Measurements from ENCODE around the gene PINLYP. TPM values are rescaled to one million over a fixed set of nuclear protein-coding genes. Genes with fewer than 3 reads are reported as not detected.
"Not testable (repeated sequence)": the region's sequence is repeated elsewhere in the genome, so short reads cannot be mapped to it uniquely, and the experiment has no call there.

Gene PINLYP
- total RNA-seq, 4 donors from 2014 or later = 1.2 TPM; not detected in 3

GRCh38 chr19:43546581-43546980 is 29.0 kb upstream of the PINLYP start:
- no peak for ATAC-seq
- Histone ChIP-seq H3K27ac (no peak overlapping the region), H3K9me3 (no peaks in the 10 kb centered on the region), H3K4me3 (no peak overlapping the region), H3K4me1 (no peaks in the 10 kb centered on the region), H3K27me3 (no peaks in the 10 kb centered on the region), H3K36me3 (peaks cover 0 to 56% of the 10 kb centered on the region in 2 donors)
- DNase-seq = no peak
- no peak for TF ChIP-seq POLR2A (IDR thresholded peaks at IDR 0.05)
- TF ChIP-seq CTCF (IDR thresholded peaks at IDR 0.05 in 4 of 5, conservative IDR thresholded peaks at IDR 0.05 in 1 of 5) = no peak
- intact Hi-C loops (cut with DNase I; ENCODE audit: low total_unique reads) = no loop called here
- in situ Hi-C loops (cut with MboI; ENCODE audit: low sequenced_read_pairs in 4 of 4) = loop anchor here in 1 of 4 donors (25.0 kb wide), 1 partner anchor 116 kb away; the partner anchor contains the start of gene PLAUR

- intact Hi-C loops (cut with DNase I; ENCODE audit: low total_unique reads); H3K4me1 ChIP-seq; H3K27ac ChIP-seq; H3K27me3 ChIP-seq; H3K4me3 ChIP-seq; DNase-seq; H3K9me3 ChIP-seq; ATAC-seq: not testable (repeated sequence)
- in situ Hi-C loops (cut with MboI; ENCODE audit: low sequenced_read_pairs in 4 of 4) = loop anchor here in 1 of 4 donors (25.0 kb wide), 1 partner anchor 114 kb away; the partner anchor contains the start of gene PLAUR
- H3K36me3 ChIP-seq = peaks cover 0 to 56% of the 10 kb centered on the region in 2 donors
These were observed 27.7 kb upstream of the PINLYP start for GRCh38 chr19:43547926-43548325.

GRCh38 chr19:43548706-43549105 is 26.9 kb upstream of the PINLYP start:
- no peak for DNase-seq
- no peak for ATAC-seq
- in situ Hi-C loops (cut with MboI; ENCODE audit: low sequenced_read_pairs in 4 of 4) = loop anchor here in 1 of 4 donors (25.0 kb wide), 1 partner anchor 114 kb away; the partner anchor contains the start of gene PLAUR
- Histone ChIP-seq H3K27ac (no peak overlapping the region), H3K9me3 (no peaks in the 10 kb centered on the region), H3K4me1 (no peaks in the 10 kb centered on the region), H3K36me3 (peaks cover 0 to 53% of the 10 kb centered on the region in 2 donors), H3K4me3 (no peak overlapping the region), H3K27me3 (no peaks in the 10 kb centered on the region)
- TF ChIP-seq CTCF (IDR thresholded peaks at IDR 0.05 in 4 of 5, conservative IDR thresholded peaks at IDR 0.05 in 1 of 5) (no peak), POLR2A (IDR thresholded peaks at IDR 0.05) (no peak)
- intact Hi-C loops (cut with DNase I; ENCODE audit: low total_unique reads) = no loop called here

- TF ChIP-seq POLR2A (IDR thresholded peaks at IDR 0.05) (no peak), CTCF (IDR thresholded peaks at IDR 0.05 in 4 of 5, conservative IDR thresholded peaks at IDR 0.05 in 1 of 5) (no peak)
- Histone ChIP-seq H3K36me3 (peaks cover 0 to 45% of the 10 kb centered on the region in 2 donors), H3K4me1 (no peaks in the 10 kb centered on the region), H3K9me3 (no peaks in the 10 kb centered on the region), H3K27me3 (no peaks in the 10 kb centered on the region), H3K27ac (no peak overlapping the region), H3K4me3 (no peak overlapping the region)
- no peak for ATAC-seq
- in situ Hi-C loops (cut with MboI; ENCODE audit: low sequenced_read_pairs in 4 of 4) (no loop called here), intact Hi-C loops (cut with DNase I; ENCODE audit: low total_unique reads) (no loop called here)
- no peak for DNase-seq
These were observed 24.0 kb upstream of the PINLYP start for GRCh38 chr19:43551399-43552197.

- TF ChIP-seq POLR2A (IDR thresholded peaks at IDR 0.05) (no peak), CTCF (IDR thresholded peaks at IDR 0.05 in 4 of 5, conservative IDR thresholded peaks at IDR 0.05 in 1 of 5) (no peak)
These were observed 23.5 kb upstream of the PINLYP start for GRCh38 chr19:43552198-43552450.

More at GRCh38 chr19:43552198-43552450, 23.5 kb upstream of the PINLYP start:
- in situ Hi-C loops (cut with MboI; ENCODE audit: low sequenced_read_pairs in 4 of 4) = no loop called here
- ATAC-seq (no peak), DNase-seq (no peak)
- Histone ChIP-seq H3K4me1 (no peaks in the 10 kb centered on the region), H3K4me3 (no peak overlapping the region), H3K27me3 (no peaks in the 10 kb centered on the region), H3K36me3 (peaks cover 0 to 45% of the 10 kb centered on the region in 2 donors), H3K27ac (no peak overlapping the region), H3K9me3 (no peaks in the 10 kb centered on the region)
- intact Hi-C loops (cut with DNase I; ENCODE audit: low total_unique reads) = no loop called here
